HCT116 (cell line): ENCODE results near the gene TBC1D1. TPM values are rescaled to one million over a fixed set of nuclear protein-coding genes. Genes with fewer than 3 reads are reported as not detected.

Experiments
- ATAC-seq: fragments of 200-7000 bp; cut with Tn5 transposase; 2 replicates; pipeline ENCODE4 v1.9.1; 2020; ENCODE audit warnings: mild to moderate bottlenecking, moderate library complexity
- BruUV-seq: library from RNA; stranded (reverse); fragments of 400-500 nt; replicated peaks from 2 replicates; lab custom pipeline; 2021; lab: Mats Ljungman, UMichigan
- CTCF ChIA-PET: fragments of 300-600 bp; sonication (Branson Sonifier 250); formaldehyde crosslinking; loops from one replicate; lab custom pipeline; 2021; ENCODE audit warnings: antibody characterized with exemption; lab: Charles Lee
- POLR2A ChIA-PET: fragments of 300-600, 350-600 bp; sonication (Branson Sonifier 250); formaldehyde crosslinking; loops from one replicate; lab custom pipeline; 2021; ENCODE audit warnings: antibody characterized with exemption; lab: Charles Lee
- RAD21 ChIA-PET, 2 experiments: fragments of 300-600 bp; sonication (Branson Sonifier 250); formaldehyde crosslinking; loops; one replicate each; lab custom pipeline; 2023; ENCODE audit warnings: low total read pairs in 2 of 2; ENCODE audit not compliant: uncharacterized antibody in 2 of 2, unreplicated experiment in 2 of 2, low non-redundant PET in 1 of 2; lab: Charles Lee
- DNase-seq: peaks from one replicate; pipeline ENCODE4 v3.0.0-alpha.2; 2010; ENCODE audit warnings: low read depth, low spot score
- H2AFZ ChIP-seq: fragments of 200-600 bp; shearing (Covaris generic), sonication (generic); 2 replicates; pipeline ENCODE4 v1.6.1; 2017; ENCODE audit warnings: low read depth, mixed run types, mixed read lengths, antibody characterized with exemption, low read length; ENCODE audit not compliant: poor library complexity, severe bottlenecking
- H3K27ac ChIP-seq: 2 replicates; pipeline ENCODE4 v1.5.1; 2012; ENCODE audit warnings: low read depth, low read length
- H3K27me3 ChIP-seq: fragments of 200-600 bp; sonication (generic); 2 replicates; pipeline ENCODE4 v1.6.1; 2016; ENCODE audit warnings: mixed run types, low read length, mixed read lengths; ENCODE audit not compliant: insufficient read depth
- H3K36me3 ChIP-seq, 2 experiments: fragments of 200-500 bp in 1 of 2; fragments of 200-600 bp in 1 of 2; sonication (Bioruptor generic) in 1 of 2; sonication (generic) in 1 of 2; 2 replicates each; pipeline versions ENCODE4 v1.5.1 to v1.6.1; 2014 to 2016; ENCODE audit warnings: low read length in 2 of 2, inconsistent platforms in 1 of 2, mixed read lengths in 1 of 2, mixed run types in 1 of 2; ENCODE audit not compliant: insufficient read depth in 2 of 2, control insufficient read depth in 1 of 2
- H3K4me1 ChIP-seq, 2 experiments: fragments of 200-600 bp in 1 of 2; sonication (generic) in 1 of 2; 2 replicates each; pipeline versions ENCODE4 v1.5.1 to v1.6.1; 2012 to 2017; ENCODE audit warnings: low read length in 2 of 2, inconsistent platforms in 1 of 2, mild to moderate bottlenecking in 1 of 2, mixed read lengths in 1 of 2, mixed run types in 1 of 2, moderate library complexity in 1 of 2; ENCODE audit not compliant: insufficient read depth in 2 of 2, control insufficient read depth in 1 of 2
- H3K4me2 ChIP-seq: fragments of 200-600 bp; sonication (generic); 2 replicates; pipeline ENCODE4 v1.6.1; 2017; ENCODE audit warnings: mixed run types, low read length, mixed read lengths
- H3K4me3 ChIP-seq, 2 experiments: fragments of 200-600 bp in 1 of 2; sonication (generic) in 1 of 2; replicated peaks in 1 of 2; 2 replicates each; pipeline ENCODE4 v1.5.1; 2011 to 2016; ENCODE audit warnings: low read length in 2 of 2, control low read depth in 1 of 2, low read depth in 1 of 2, mild to moderate bottlenecking in 1 of 2, mixed read lengths in 1 of 2, mixed run types in 1 of 2
- H3K79me2 ChIP-seq: fragments of 200-600 bp; sonication (generic); 2 replicates; pipeline ENCODE4 v1.6.1; 2017; ENCODE audit warnings: mild to moderate bottlenecking, mixed run types, low read length, moderate library complexity, mixed read lengths; ENCODE audit not compliant: insufficient read depth
- H3K9ac ChIP-seq: fragments of 200-600 bp; sonication (generic); 2 replicates; pipeline ENCODE4 v1.6.1; 2016; ENCODE audit warnings: low read length, mixed read lengths
- H3K9me2 ChIP-seq: fragments of 200-600 bp; sonication (generic), shearing (Covaris generic); 2 replicates; pipeline ENCODE4 v1.6.1; 2017; ENCODE audit warnings: mixed run types, mild to moderate bottlenecking, moderate library complexity; ENCODE audit not compliant: insufficient read depth
- H3K9me3 ChIP-seq, 2 experiments: fragments of 200-500 bp in 1 of 2; fragments of 200-600 bp in 1 of 2; sonication (Bioruptor generic) in 1 of 2; sonication (generic) in 1 of 2; 2 replicates each; pipeline ENCODE4 v1.6.1; 2014 to 2017; ENCODE audit warnings: low read length in 2 of 2, mixed read lengths in 2 of 2, inconsistent platforms in 1 of 2, low read depth in 1 of 2, mild to moderate bottlenecking in 1 of 2, mixed run types in 1 of 2, moderate library complexity in 1 of 2; ENCODE audit not compliant: control insufficient read depth in 1 of 2, insufficient read depth in 1 of 2
- H4K20me1 ChIP-seq: fragments of 200-600 bp; sonication (generic), shearing (Covaris generic); 2 replicates; pipeline ENCODE4 v1.6.1; 2017; ENCODE audit warnings: mixed run types, mild to moderate bottlenecking, moderate library complexity; ENCODE audit not compliant: insufficient read depth
- ATF3 ChIP-seq: IDR thresholded peaks from 2 replicates; pipeline ENCODE4 v1.6.1; 2012
- CEBPB ChIP-seq: IDR thresholded peaks from 2 replicates; pipeline ENCODE4 v1.6.1; 2012; ENCODE audit warnings: low read depth
- EGR1 ChIP-seq: IDR thresholded peaks from 2 replicates; pipeline ENCODE4 v1.6.1; 2012; ENCODE audit warnings: low read depth
- ELF1 ChIP-seq: IDR thresholded peaks from 2 replicates; pipeline ENCODE4 v1.6.1; 2012; ENCODE audit warnings: low read depth, borderline replicate concordance
- EZH2phosphoT487 ChIP-seq: fragments of 200-600 bp; IDR thresholded peaks from 2 replicates; pipeline ENCODE4 v1.6.1; 2018; ENCODE audit warnings: antibody characterized with exemption, borderline replicate concordance
- FOSL1 ChIP-seq: IDR thresholded peaks from 2 replicates; pipeline ENCODE4 v1.6.1; 2012; ENCODE audit warnings: low read depth
- POLR2A ChIP-seq: IDR thresholded peaks from 2 replicates; pipeline ENCODE4 v1.7.0; 2011; ENCODE audit warnings: borderline replicate concordance; ENCODE audit not compliant: insufficient read depth, insufficient read length; ENCODE audit errors: extremely low read depth
- POLR2AphosphoS5 ChIP-seq: IDR thresholded peaks from 2 replicates; pipeline ENCODE4 v1.6.1; 2011; ENCODE audit warnings: mild to moderate bottlenecking, low read depth, low read length, moderate library complexity
- RAD21 ChIP-seq: IDR thresholded peaks from 2 replicates; pipeline ENCODE4 v1.6.1; 2012; ENCODE audit warnings: low read depth, mild to moderate bottlenecking
- SP1 ChIP-seq: IDR thresholded peaks from 2 replicates; pipeline ENCODE4 v1.6.1; 2012; ENCODE audit warnings: low read depth
- TCF7L2 ChIP-seq: IDR thresholded peaks from 2 replicates; pipeline ENCODE4 v1.7.0; 2011; ENCODE audit warnings: borderline replicate concordance, inconsistent platforms; ENCODE audit not compliant: insufficient read depth, insufficient read length; ENCODE audit errors: extremely low read depth
- YY1 ChIP-seq: IDR thresholded peaks from 2 replicates; pipeline ENCODE4 v1.6.1; 2011; ENCODE audit warnings: low read length, low read depth, moderate library complexity, mild to moderate bottlenecking; ENCODE audit not compliant: insufficient replicate concordance; ENCODE audit errors: extremely low read depth
- ZNF274 ChIP-seq: fragments of 200-500 bp; sonication (Bioruptor generic); IDR thresholded peaks from 2 replicates; pipeline ENCODE4 v1.6.1; 2014; ENCODE audit warnings: mild to moderate bottlenecking, low read depth, low read length, inconsistent platforms
- intact Hi-C: fragments of 100-400 bp; cut with micrococcal nuclease; formaldehyde crosslinking; loops from 2 replicates; pipeline ENCODE4 v1.10.0; 2022
- total RNA-seq: library from RNA; stranded (reverse); gene quantifications from one replicate; pipeline ENCODE4 v1.2.1, GENCODE V29; 2021; ENCODE audit not compliant: unreplicated experiment
- TF ChIP-seq, protein P1 (sequence below): IDR thresholded peaks from 2 replicates; pipeline ENCODE4 v1.6.1; 2012
- TF ChIP-seq, protein P2 (sequence below): IDR thresholded peaks from 2 replicates; pipeline ENCODE4 v1.6.1; 2012; ENCODE audit warnings: low read depth

Gene TBC1D1
- total RNA-seq, 1 experiment from 2014 or later, result 82.7 TPM

DNA sequence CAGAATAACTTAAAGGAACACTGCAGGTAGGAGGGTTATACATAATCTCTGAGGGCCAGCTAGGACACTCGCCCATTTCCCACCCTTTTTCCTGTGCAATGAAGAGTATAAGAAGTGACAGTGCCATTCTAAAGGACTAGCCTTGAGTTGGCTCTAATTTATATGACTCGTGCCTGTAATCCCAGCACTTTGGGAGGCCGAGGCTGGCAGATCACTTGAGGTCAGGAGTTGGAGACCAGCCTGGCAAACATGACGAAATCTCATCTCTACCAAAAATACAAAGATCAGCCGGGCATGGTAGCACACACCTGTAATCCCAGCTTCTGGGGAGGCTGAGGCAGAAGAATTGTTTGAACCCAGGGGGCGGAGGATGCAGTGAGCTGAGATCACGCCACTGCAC is 4.4 kb downstream of the TBC1D1 start:
- H3K27ac ChIP-seq, result no peak overlapping the region
- TF ChIP-seq, protein P1, sequence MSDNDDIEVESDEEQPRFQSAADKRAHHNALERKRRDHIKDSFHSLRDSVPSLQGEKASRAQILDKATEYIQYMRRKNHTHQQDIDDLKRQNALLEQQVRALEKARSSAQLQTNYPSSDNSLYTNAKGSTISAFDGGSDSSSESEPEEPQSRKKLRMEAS, result no peak
- no peak for TF ChIP-seq YY1
- TF ChIP-seq ELF1, result no peak
- TF ChIP-seq CEBPB, result no peak
- TF ChIP-seq POLR2A, result no peak
- TF ChIP-seq TCF7L2, result no peak
- no peak for TF ChIP-seq EZH2phosphoT487
- TF ChIP-seq SP1, result no peak
- no peak for TF ChIP-seq FOSL1
- TF ChIP-seq, protein P2, sequence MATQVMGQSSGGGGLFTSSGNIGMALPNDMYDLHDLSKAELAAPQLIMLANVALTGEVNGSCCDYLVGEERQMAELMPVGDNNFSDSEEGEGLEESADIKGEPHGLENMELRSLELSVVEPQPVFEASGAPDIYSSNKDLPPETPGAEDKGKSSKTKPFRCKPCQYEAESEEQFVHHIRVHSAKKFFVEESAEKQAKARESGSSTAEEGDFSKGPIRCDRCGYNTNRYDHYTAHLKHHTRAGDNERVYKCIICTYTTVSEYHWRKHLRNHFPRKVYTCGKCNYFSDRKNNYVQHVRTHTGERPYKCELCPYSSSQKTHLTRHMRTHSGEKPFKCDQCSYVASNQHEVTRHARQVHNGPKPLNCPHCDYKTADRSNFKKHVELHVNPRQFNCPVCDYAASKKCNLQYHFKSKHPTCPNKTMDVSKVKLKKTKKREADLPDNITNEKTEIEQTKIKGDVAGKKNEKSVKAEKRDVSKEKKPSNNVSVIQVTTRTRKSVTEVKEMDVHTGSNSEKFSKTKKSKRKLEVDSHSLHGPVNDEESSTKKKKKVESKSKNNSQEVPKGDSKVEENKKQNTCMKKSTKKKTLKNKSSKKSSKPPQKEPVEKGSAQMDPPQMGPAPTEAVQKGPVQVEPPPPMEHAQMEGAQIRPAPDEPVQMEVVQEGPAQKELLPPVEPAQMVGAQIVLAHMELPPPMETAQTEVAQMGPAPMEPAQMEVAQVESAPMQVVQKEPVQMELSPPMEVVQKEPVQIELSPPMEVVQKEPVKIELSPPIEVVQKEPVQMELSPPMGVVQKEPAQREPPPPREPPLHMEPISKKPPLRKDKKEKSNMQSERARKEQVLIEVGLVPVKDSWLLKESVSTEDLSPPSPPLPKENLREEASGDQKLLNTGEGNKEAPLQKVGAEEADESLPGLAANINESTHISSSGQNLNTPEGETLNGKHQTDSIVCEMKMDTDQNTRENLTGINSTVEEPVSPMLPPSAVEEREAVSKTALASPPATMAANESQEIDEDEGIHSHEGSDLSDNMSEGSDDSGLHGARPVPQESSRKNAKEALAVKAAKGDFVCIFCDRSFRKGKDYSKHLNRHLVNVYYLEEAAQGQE, result no peak
- no peak for TF ChIP-seq ZNF274
- no peak for TF ChIP-seq POLR2AphosphoS5
- TF ChIP-seq ATF3, result no peak
- TF ChIP-seq RAD21, result no peak
- no peak for TF ChIP-seq EGR1
- H3K27me3 ChIP-seq, result no peaks in the 10 kb centered on the region
- ATAC-seq, result no peak
- POLR2A ChIA-PET, result no interaction called here
- no peaks in the 10 kb centered on the region for H4K20me1 ChIP-seq
- H3K79me2 ChIP-seq, result no peaks in the 10 kb centered on the region
- no peak for DNase-seq
- 0 out of 4 replicates have a peak, but pooled peaks cover 0 to 2% of the 10 kb centered on the region in 2 experiments for H3K36me3 ChIP-seq
- no peaks in the 10 kb centered on the region for H3K9me2 ChIP-seq
- RAD21 ChIA-PET, result no interaction called here
- intact Hi-C loops, result no loop called here
- no peak overlapping the region for H2AFZ ChIP-seq
- no TSS peak for BruUV-seq
- no peak overlapping the region for H3K4me2 ChIP-seq
- no peaks in the 10 kb centered on the region for H3K9me3 ChIP-seq
- CTCF ChIA-PET, result no interaction called here
- H3K4me3 ChIP-seq, result no peak overlapping the region
- H3K9ac ChIP-seq, result no peak overlapping the region
- peaks cover 4 to 11% of the 10 kb centered on the region in 2 experiments; a peak in 2 of 4 replicates for H3K4me1 ChIP-seq
